Endothelial cell (in vitro differentiated cells): ENCODE data around the gene ORAI3. TPM values are rescaled to one million over a fixed set of nuclear protein-coding genes. Genes with fewer than 3 reads are reported as not detected.

Experiments used
- DNase-seq: peaks from one replicate; pipeline ENCODE4 v3.0.0; 2021; ENCODE audit warnings: low spot score
- H3K27ac Mint-ChIP-seq: one replicate; pipeline ENCODE4 v1.8.0; 2021; ENCODE audit warnings: mixed read lengths, inconsistent platforms; ENCODE audit not compliant: unreplicated experiment
- H3K27me3 Mint-ChIP-seq: one replicate; pipeline ENCODE4 v1.8.0; 2021; ENCODE audit warnings: mild to moderate bottlenecking, moderate library complexity, mixed read lengths, inconsistent platforms; ENCODE audit not compliant: unreplicated experiment
- H3K36me3 Mint-ChIP-seq: one replicate; pipeline ENCODE4 v1.8.0; 2021; ENCODE audit warnings: mild to moderate bottlenecking, low read depth, mixed read lengths, inconsistent platforms; ENCODE audit not compliant: unreplicated experiment
- H3K4me1 Mint-ChIP-seq: one replicate; pipeline ENCODE4 v1.8.0; 2021; ENCODE audit warnings: mild to moderate bottlenecking, mixed read lengths, inconsistent platforms; ENCODE audit not compliant: unreplicated experiment
- H3K4me3 Mint-ChIP-seq: one replicate; pipeline ENCODE4 v1.8.0; 2021; ENCODE audit warnings: mild to moderate bottlenecking, mixed read lengths, inconsistent platforms; ENCODE audit not compliant: unreplicated experiment
- H3K9me3 Mint-ChIP-seq: one replicate; pipeline ENCODE4 v1.8.0; 2021; ENCODE audit warnings: mixed read lengths, inconsistent platforms; ENCODE audit not compliant: unreplicated experiment
- total RNA-seq: library from RNA; stranded (reverse); fragmentation: NEBNext Ultra II Directional; extraction: Animal tissue kit (Norgen Biotek cat#: 25700); gene quantifications from one replicate; pipeline ENCODE4 v1.2.1, GENCODE V29; 2021; ENCODE audit not compliant: unreplicated experiment
- TF ChIP-seq, protein P1 (sequence below): fragments of 200-600 bp; sonication (generic); IDR thresholded peaks from one replicate; pipeline ENCODE4 v1.5.0; 2021; ENCODE audit warnings: antibody characterized with exemption; ENCODE audit not compliant: unreplicated experiment

The ORAI3 gene
- total RNA-seq, 1 donor from 2014 or later, result 42.9 TPM

GRCh38 chr16:31000671-31001382, 52.0 kb downstream of the ORAI3 start:
- Mint-ChIP-seq H3K4me1 (peaks cover 3% of the 10 kb centered on the region), H3K36me3 (peaks cover 3% of the 10 kb centered on the region), H3K4me3 (no peak overlapping the region), H3K27ac (no peak overlapping the region), H3K27me3 (peaks cover 6% of the 10 kb centered on the region), H3K9me3 (no peaks in the 10 kb centered on the region)
- DNase-seq, result no peak
- TF ChIP-seq, protein P1, sequence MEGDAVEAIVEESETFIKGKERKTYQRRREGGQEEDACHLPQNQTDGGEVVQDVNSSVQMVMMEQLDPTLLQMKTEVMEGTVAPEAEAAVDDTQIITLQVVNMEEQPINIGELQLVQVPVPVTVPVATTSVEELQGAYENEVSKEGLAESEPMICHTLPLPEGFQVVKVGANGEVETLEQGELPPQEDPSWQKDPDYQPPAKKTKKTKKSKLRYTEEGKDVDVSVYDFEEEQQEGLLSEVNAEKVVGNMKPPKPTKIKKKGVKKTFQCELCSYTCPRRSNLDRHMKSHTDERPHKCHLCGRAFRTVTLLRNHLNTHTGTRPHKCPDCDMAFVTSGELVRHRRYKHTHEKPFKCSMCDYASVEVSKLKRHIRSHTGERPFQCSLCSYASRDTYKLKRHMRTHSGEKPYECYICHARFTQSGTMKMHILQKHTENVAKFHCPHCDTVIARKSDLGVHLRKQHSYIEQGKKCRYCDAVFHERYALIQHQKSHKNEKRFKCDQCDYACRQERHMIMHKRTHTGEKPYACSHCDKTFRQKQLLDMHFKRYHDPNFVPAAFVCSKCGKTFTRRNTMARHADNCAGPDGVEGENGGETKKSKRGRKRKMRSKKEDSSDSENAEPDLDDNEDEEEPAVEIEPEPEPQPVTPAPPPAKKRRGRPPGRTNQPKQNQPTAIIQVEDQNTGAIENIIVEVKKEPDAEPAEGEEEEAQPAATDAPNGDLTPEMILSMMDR, result no peak

- no peaks in the 10 kb centered on the region for H3K36me3 Mint-ChIP-seq
- no peak for DNase-seq
- H3K27ac Mint-ChIP-seq, result no peak overlapping the region
- H3K9me3 Mint-ChIP-seq, result no peaks in the 10 kb centered on the region
- H3K4me3 Mint-ChIP-seq, result no peak overlapping the region
- no peaks in the 10 kb centered on the region for H3K4me1 Mint-ChIP-seq
- TF ChIP-seq, protein P1, result no peak
- H3K27me3 Mint-ChIP-seq, result peaks cover 6% of the 10 kb centered on the region
Observed at GRCh38 chr16:31001507-31002249, 52.8 kb downstream of the ORAI3 start.

DNA sequence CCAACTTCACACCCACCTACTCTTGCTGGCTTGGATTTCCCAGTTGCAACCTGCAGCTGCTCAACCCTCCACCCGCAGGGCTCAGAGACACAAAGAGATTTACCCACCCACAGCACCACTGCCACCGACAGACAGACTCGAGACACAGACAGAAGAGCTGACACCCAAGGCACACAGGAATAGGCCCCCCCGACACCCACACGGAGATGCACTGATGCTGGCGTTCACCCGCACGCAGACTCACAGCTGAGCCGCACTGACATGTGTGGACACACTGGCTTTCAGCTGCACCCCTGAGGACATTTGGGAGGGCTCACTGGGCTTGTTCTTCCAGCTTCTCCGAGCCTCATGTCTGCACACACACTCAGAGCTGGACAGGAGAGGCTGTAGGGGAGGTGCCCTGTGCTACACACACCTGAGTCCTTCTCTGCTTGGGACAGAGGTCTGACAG, 53.4 kb downstream of the ORAI3 start:
- Mint-ChIP-seq H3K27me3 (peaks cover 6% of the 10 kb centered on the region), H3K4me1 (no peaks in the 10 kb centered on the region), H3K27ac (no peak overlapping the region), H3K4me3 (no peak overlapping the region), H3K36me3 (no peaks in the 10 kb centered on the region), H3K9me3 (no peaks in the 10 kb centered on the region)
- TF ChIP-seq, protein P1, result no peak
- DNase-seq, result no peak

DNA sequence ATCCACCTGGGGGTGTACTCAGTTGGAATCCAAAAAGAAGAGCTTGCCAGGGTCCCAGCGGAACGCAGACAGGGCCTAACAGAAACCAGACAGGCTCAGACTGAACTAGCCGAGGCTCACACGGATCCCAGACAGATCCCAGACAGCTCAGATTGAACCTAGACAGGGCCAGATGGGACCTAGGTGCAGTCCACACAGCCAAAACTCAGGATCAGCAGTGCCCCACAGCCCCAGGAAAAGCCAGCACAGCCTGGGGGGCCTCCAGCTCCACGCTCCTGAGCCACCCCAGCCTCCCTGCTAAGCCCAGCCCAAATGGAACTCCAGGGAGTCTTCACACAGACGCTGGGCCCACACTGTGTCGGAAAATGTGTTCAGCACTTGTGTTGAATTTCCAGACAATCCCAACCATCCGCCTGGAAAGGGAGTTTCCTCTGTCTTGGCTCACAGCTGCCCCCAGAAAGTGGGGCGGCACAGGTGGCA, 54.0 kb downstream of the ORAI3 start:
- peaks cover 8% of the 10 kb centered on the region for H3K27me3 Mint-ChIP-seq
- no peak overlapping the region for H3K27ac Mint-ChIP-seq

More for the DNA sequence above, 54.0 kb downstream of the ORAI3 start:
- TF ChIP-seq, protein P1, result no peak
- no peak for DNase-seq
- H3K4me1 Mint-ChIP-seq, result no peaks in the 10 kb centered on the region
- no peaks in the 10 kb centered on the region for H3K36me3 Mint-ChIP-seq
- H3K9me3 Mint-ChIP-seq, result no peaks in the 10 kb centered on the region
- H3K4me3 Mint-ChIP-seq, result no peak overlapping the region
